ENCODE measurements around the gene KAT6B.
A peak's percentile ranks its signal among the peaks of the same experiment; 100 is the strongest.

Gene KAT6B

DNA sequence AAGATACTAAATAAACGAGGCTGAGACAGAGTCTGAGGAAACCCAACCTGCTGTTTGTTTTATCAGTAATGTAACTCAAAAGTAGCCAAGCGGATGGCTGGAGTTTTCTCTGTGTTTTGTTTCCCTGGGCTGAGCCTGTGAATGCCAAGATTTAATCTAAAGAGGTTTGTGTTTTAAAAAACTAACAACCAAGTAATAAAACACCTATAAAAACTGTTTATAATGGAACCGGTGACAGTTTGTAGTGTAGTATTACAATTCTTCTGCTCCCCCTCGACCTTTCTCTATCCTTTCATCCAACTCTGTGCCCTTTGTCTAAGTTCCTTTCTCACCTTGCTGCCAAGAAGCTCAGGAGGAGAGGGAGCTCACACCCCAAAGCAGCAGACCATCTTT, 2.6 kb upstream of the KAT6B start (continued):
- no peak for TF ChIP-seq ZNF639 (tag by site-specific recombination; IDR thresholded peaks at IDR 0.05)
- no peak for TF ChIP-seq SP3 (tag by site-specific recombination; IDR thresholded peaks at IDR 0.05)
- TF ChIP-seq SCRT1 (tag by site-specific recombination; IDR thresholded peaks at IDR 0.05; ENCODE audit: borderline replicate concordance), result no peak
- TF ChIP-seq ZBTB21 (tag by site-specific recombination; IDR thresholded peaks at IDR 0.05), result no peak
- no peak for TF ChIP-seq ZNF24 (tag by site-specific recombination; IDR thresholded peaks at IDR 0.05)
- no peak for TF ChIP-seq ZFHX2 (tag by site-specific recombination; conservative IDR thresholded peaks at IDR 0.05)
- no peak for TF ChIP-seq ZNF37A (tag by site-specific recombination; IDR thresholded peaks at IDR 0.05)
- no peak for TF ChIP-seq ZNF654 (tag by site-specific recombination; IDR thresholded peaks at IDR 0.05; ENCODE audit: low read depth)
- TF ChIP-seq, protein P1, sequence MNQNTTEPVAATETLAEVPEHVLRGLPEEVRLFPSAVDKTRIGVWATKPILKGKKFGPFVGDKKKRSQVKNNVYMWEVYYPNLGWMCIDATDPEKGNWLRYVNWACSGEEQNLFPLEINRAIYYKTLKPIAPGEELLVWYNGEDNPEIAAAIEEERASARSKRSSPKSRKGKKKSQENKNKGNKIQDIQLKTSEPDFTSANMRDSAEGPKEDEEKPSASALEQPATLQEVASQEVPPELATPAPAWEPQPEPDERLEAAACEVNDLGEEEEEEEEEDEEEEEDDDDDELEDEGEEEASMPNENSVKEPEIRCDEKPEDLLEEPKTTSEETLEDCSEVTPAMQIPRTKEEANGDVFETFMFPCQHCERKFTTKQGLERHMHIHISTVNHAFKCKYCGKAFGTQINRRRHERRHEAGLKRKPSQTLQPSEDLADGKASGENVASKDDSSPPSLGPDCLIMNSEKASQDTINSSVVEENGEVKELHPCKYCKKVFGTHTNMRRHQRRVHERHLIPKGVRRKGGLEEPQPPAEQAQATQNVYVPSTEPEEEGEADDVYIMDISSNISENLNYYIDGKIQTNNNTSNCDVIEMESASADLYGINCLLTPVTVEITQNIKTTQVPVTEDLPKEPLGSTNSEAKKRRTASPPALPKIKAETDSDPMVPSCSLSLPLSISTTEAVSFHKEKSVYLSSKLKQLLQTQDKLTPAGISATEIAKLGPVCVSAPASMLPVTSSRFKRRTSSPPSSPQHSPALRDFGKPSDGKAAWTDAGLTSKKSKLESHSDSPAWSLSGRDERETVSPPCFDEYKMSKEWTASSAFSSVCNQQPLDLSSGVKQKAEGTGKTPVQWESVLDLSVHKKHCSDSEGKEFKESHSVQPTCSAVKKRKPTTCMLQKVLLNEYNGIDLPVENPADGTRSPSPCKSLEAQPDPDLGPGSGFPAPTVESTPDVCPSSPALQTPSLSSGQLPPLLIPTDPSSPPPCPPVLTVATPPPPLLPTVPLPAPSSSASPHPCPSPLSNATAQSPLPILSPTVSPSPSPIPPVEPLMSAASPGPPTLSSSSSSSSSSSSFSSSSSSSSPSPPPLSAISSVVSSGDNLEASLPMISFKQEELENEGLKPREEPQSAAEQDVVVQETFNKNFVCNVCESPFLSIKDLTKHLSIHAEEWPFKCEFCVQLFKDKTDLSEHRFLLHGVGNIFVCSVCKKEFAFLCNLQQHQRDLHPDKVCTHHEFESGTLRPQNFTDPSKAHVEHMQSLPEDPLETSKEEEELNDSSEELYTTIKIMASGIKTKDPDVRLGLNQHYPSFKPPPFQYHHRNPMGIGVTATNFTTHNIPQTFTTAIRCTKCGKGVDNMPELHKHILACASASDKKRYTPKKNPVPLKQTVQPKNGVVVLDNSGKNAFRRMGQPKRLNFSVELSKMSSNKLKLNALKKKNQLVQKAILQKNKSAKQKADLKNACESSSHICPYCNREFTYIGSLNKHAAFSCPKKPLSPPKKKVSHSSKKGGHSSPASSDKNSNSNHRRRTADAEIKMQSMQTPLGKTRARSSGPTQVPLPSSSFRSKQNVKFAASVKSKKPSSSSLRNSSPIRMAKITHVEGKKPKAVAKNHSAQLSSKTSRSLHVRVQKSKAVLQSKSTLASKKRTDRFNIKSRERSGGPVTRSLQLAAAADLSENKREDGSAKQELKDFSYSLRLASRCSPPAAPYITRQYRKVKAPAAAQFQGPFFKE (tag by site-specific recombination; IDR thresholded peaks at IDR 0.05; ENCODE audit: borderline replicate concordance), result no peak
- no peak for TF ChIP-seq ZNF221 (tag by site-specific recombination; IDR thresholded peaks at IDR 0.05; ENCODE audit: borderline replicate concordance)
- TF ChIP-seq ZBTB1 (tag by site-specific recombination; IDR thresholded peaks at IDR 0.05), result no peak
- TF ChIP-seq TCF7L2 (IDR thresholded peaks at IDR 0.05; ENCODE audit: borderline replicate concordance, low read depth, low read length), result peak; percentile 84
- no peak for TF ChIP-seq ZNF2 (tag by site-specific recombination; IDR thresholded peaks at IDR 0.05)
- TF ChIP-seq IKZF3 (tag by site-specific recombination; IDR thresholded peaks at IDR 0.05), result peak; percentile 91
- TF ChIP-seq ZNF248 (tag by site-specific recombination; IDR thresholded peaks at IDR 0.05), result no peak
- no peak for TF ChIP-seq ZNF16 (tag by site-specific recombination; IDR thresholded peaks at IDR 0.05; ENCODE audit: low read depth)
- 0 out of 2 replicates have a peak, but pooled peaks have one; percentile 38 for TF ChIP-seq BCL11B (tag by site-specific recombination; IDR thresholded peaks at IDR 0.05; ENCODE audit: low read depth)
- TF ChIP-seq ZNF324 (tag by site-specific recombination; IDR thresholded peaks at IDR 0.05), result no peak
- peak; percentile 84 for TF ChIP-seq WT1 (tag by site-specific recombination; IDR thresholded peaks at IDR 0.05)
- TF ChIP-seq ZNF416 (tag by site-specific recombination; IDR thresholded peaks at IDR 0.05), result no peak
- no peak for TF ChIP-seq ZNF112 (tag by site-specific recombination; IDR thresholded peaks at IDR 0.05)
- TF ChIP-seq PRDM6 (tag by site-specific recombination; IDR thresholded peaks at IDR 0.05), result peak; percentile 100
- no peak for TF ChIP-seq YY2 (tag by site-specific recombination; IDR thresholded peaks at IDR 0.05)
- peak; percentile 53; the same call in 1 of the 2 replicates for TF ChIP-seq ZNF449 (tag by site-specific recombination; IDR thresholded peaks at IDR 0.05)
- TF ChIP-seq ZNF157 (tag by site-specific recombination; IDR thresholded peaks at IDR 0.05), result no peak
- no peak for TF ChIP-seq ZNF114 (tag by site-specific recombination; IDR thresholded peaks at IDR 0.05)
- TF ChIP-seq ZNF473 (tag by site-specific recombination; IDR thresholded peaks at IDR 0.05), result no peak
- TF ChIP-seq KLF7 (tag by site-specific recombination; IDR thresholded peaks at IDR 0.05; ENCODE audit: borderline replicate concordance), result peak; percentile 30; the same call in 1 of the 2 replicates
- no peak for TF ChIP-seq ZBTB17 (tag by site-specific recombination; IDR thresholded peaks at IDR 0.05)
- TF ChIP-seq SP7 (tag by site-specific recombination; IDR thresholded peaks at IDR 0.05), result peak; percentile 45
- TF ChIP-seq MYNN (tag by site-specific recombination; IDR thresholded peaks at IDR 0.05; ENCODE audit: borderline replicate concordance), result no peak

Measured in HEK293 (cell line).